GM21786 (cell line): ENCODE data around the gene CDK6.
A peak's percentile ranks its signal among the peaks of the same experiment; 100 is the strongest.

Experiments used
- ATAC-seq: cut with Tn5 transposase; IDR thresholded peaks from one replicate; pipeline ENCODE4 v1.9.1; 2021; ENCODE audit not compliant: unreplicated experiment

CDK6 gene

GRCh38 chr7:92740700-92741126 lies 95.7 kb downstream of the CDK6 start:
- ATAC-seq: no peak

DNA sequence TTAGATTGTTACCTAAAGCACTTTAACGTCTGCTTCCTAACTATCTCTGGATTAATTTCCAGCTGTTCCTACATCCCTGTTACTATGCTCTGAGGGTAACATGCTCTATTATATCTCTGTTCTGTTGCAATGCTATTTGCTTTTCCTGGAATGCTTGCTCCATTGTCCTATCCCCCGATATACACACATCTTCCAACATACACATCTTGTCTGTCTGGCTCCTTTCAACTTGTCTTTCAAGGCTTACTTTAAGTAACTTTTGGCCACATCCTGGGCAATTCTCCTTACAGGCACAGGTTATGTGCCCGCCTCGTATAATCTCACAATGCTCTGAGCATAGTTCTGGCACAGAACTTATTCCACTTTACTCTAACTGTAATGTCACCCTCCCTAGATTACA lies 96.2 kb downstream of the CDK6 start:
- no peak for ATAC-seq

DNA sequence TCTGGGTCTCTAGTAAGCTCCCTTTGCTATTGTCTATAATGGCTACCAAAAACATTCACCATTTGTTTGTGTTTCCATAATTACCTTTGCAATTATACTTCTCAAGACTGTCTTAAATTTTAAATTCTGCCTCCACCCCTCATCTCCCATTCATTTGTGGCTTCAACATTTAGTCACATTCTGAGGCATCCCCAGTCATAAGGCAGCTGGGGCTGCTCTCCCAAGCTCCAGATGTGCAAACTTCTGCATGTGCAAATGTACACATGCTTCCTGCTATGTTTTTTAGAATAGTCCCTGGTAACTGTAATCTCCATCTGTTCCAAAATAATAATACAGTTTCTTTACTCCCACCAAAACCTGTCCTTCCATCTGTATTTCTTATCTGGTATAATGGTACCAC lies 97.3 kb downstream of the CDK6 start:
- no peak for ATAC-seq

GRCh38 chr7:92737706-92738105 lies 98.7 kb downstream of the CDK6 start:
- peak; percentile 97 for ATAC-seq

DNA sequence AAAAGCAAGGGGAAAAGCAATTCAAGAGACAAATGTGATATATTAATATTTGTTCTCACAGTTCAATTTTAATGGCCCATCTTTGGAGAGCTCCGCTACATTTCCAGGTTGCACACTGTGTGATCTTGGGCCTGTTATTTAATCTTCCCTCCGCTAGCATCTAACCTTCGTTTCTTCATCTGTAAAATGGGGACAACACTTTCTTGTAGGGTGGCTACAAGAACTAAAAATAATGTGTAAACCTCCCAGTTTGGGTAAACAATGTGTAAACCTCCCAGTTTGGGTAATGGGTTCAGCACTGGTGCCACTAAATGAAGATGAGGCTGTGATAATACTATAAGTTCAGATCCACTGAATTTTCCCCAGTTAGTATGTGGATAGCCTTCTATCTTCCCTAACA lies 99.5 kb downstream of the CDK6 start:
- ATAC-seq: no peak

DNA sequence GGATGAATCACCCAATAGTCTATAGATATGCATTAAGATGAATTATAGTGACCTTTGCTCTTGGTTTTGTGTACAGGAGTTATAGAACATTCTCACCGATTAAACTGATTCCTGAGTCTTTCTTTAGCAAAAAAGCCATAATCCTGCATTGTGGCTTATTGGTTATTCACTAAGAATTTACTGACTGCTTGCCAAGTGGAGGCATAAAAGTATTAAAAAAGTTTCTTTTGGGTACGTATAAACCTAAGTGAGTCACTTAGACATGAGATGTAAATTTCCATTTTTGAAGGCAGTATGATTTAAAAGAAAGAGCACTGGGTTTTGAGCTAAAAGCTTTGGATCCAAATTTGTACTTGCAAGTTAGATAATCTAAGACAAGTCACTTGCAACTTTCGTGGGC lies 100.7 kb downstream of the CDK6 start:
- ATAC-seq: no peak

DNA sequence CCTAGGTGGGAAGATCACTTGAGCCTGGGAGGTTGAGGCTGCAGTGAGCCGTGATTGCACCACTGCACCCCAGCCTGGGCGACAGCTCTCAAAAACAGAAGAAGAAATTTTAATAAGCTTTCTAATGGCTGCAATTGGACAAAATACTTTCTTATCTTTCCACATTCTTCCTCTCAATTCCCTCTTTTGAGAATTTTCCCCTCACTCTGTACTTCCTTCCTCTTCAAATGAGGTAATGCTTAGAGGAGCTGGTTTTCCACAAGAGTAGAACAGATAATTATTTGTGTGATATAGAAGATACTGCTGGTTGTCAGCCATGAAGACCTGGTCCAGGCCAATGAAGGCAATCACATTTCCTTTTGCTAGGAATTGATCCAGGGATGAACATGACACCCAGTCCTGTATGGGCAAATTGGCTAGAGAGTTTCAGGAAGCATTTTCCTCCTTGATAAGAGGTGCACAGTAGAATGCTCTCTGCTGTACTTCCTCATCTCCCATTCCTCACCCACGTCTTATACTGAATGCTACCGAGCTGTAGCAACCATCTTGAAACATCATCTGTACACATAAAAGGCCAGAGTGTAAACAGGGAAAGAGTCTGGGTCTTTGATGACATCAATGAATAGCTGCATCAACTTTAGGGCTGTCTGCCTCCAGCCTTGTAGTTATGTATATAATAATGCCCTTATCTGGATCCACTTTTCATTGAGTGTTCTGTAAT lies 103.9 kb downstream of the CDK6 start:
- ATAC-seq: no peak

DNA sequence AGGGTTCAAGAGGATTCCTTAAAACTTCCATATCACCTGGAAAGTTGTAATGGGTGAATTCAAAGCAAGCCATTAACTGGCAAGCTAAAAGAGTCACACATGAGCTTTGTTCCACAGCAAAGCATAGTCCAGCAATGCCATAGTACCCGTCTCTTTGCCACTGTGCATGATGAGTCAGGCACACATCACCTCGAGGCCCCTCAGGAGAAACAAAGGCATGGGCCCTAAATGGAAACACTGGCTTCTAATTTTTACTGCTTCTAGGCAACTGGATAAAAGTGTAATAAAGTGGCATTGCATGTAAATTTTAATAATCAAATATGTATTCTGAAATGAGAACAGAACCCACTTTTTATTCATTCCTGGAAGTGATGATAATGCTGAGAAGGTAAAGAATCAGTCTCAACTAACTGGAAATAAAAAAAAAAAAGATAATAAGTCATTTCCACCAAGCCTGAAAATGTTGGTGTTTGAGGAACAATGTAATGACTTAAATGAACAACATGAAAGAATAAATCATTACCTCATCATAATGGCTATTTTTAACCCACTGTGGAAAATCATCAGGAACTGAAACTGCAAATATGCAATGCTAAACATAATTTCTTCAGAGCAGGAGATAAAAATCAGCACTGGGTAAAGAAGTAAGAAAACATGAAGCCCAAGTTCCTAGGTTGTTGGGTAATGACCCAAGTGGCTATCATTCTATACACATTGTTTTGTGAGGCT lies 104.9 kb downstream of the CDK6 start:
- no peak for ATAC-seq

DNA sequence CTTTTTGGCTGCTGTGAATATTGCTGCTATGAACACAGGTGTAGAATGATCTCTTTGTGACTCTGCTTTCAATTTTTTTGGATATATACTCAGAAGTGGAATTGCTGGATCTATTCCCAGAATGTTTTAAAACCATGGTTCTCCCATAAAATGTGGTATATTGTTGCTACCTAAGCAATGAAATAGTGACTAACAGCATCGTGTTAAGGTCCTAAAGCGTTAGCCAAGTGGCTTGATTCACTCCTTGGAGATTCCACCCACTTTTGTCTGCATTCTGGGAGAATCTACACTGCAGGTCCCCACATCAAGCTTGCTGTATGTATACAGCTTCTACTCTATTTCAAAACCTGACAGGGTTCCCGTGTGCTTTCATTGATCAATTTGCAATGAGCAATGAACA lies 105.6 kb downstream of the CDK6 start:
- ATAC-seq: no peak

- no peak for ATAC-seq
Measured at GRCh38 chr7:92729751-92730150, 106.6 kb downstream of the CDK6 start.

DNA sequence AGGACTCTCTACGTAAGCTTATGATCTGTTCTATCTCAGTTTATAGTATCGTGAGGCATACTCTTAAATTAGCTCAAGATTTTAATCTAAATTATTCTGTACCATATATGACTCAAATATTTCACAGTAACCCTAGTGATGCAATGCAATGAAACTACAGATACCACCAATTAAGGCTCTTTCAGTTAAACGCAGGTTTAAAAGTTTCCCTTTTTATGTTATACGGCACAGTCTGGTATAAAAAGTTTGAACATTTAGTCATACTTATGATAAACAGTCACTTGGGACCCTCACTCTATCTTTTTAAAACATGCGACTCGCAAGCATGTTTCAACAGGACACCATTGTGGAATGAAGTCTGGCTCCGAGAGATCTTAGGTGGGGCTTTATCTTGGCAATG lies 107.2 kb downstream of the CDK6 start:
- no peak for ATAC-seq

DNA sequence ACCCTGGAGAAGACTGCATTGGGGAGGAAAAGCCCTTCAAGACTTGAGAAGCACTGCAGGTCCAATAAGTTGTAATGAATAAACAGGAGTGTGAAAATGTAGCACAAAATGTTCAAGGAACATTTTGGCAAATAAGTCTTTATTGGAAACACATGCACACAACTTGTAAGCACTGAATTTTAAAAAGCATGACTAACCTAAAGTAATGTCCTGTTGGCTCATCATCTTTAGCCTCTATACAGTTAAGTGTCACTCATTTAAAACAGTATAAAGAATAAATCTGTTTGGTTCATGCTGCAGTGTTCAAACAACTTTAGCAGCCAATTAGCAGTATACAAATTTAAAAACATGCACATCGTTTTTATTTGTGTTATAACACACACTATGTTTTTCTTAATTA lies 108.6 kb downstream of the CDK6 start:
- ATAC-seq: no peak

- no peak for ATAC-seq
Measured at GRCh38 chr7:92725161-92725925, 111.0 kb downstream of the CDK6 start.

- no peak for ATAC-seq
Measured at GRCh38 chr7:92723943-92724342, 112.4 kb downstream of the CDK6 start.

GRCh38 chr7:92723205-92723604 lies 113.2 kb downstream of the CDK6 start:
- no peak for ATAC-seq

GRCh38 chr7:92722541-92722940 lies 113.8 kb downstream of the CDK6 start:
- ATAC-seq: no peak

- peak; percentile 64 for ATAC-seq
Measured at GRCh38 chr7:92720604-92721350, 115.6 kb downstream of the CDK6 start.

GRCh38 chr7:92717993-92718716 lies 118.2 kb downstream of the CDK6 start:
- peak; percentile 64 for ATAC-seq

DNA sequence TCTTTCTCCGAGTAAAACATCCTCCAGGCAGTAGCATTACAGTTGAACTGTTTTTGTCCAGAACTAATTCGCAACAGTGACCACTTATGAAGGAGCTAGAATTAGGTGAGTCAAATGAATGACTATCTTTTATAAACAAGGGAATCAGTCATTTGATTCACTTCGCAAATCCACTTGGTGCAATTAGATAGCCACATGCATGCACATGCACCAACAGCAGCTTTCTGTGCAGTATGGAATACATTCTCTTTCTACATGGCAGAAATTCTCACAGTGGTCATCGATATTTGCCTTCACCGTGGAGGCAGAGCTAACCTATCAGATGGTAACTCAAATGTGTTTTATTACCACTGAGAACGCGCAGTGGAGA lies 118.8 kb downstream of the CDK6 start:
- no peak for ATAC-seq

GRCh38 chr7:92716825-92717580 lies 119.4 kb downstream of the CDK6 start:
- ATAC-seq: no peak
